GM19468 (cell line): ENCODE data around the gene FOXP1.
"Not testable (repeated sequence)": the region's sequence is repeated elsewhere in the genome, so short reads cannot be mapped to it uniquely, and the experiment has no call there.

Source experiments
- ATAC-seq: cut with Tn5 transposase; IDR thresholded peaks from one replicate; pipeline ENCODE4 v1.9.1; 2021; ENCODE audit warnings: mild to moderate bottlenecking, moderate library complexity, moderate number of reproducible peaks; ENCODE audit not compliant: unreplicated experiment; ENCODE audit errors: extremely low read depth

FOXP1 gene

GRCh38 chr3:71537211-71537611 is 46.3 kb downstream of the FOXP1 start:
- no peak for ATAC-seq

GRCh38 chr3:71536376-71536965 is 47.1 kb downstream of the FOXP1 start:
- no peak for ATAC-seq

- ATAC-seq: no peak
Observed at GRCh38 chr3:71533588-71533987, 49.9 kb downstream of the FOXP1 start.

GRCh38 chr3:71532639-71533395 is 50.7 kb downstream of the FOXP1 start:
- ATAC-seq: no peak

- ATAC-seq: no peak
Observed at GRCh38 chr3:71530903-71531530, 52.5 kb downstream of the FOXP1 start.

- no peak for ATAC-seq
Observed at GRCh38 chr3:71528816-71529215, 54.7 kb downstream of the FOXP1 start.

GRCh38 chr3:71526448-71526847 is 57.1 kb downstream of the FOXP1 start:
- ATAC-seq: not testable (repeated sequence)

GRCh38 chr3:71525391-71525790 is 58.1 kb downstream of the FOXP1 start:
- ATAC-seq: no peak

GRCh38 chr3:71524672-71525071 is 58.9 kb downstream of the FOXP1 start:
- ATAC-seq: no peak

- ATAC-seq: no peak
Observed at GRCh38 chr3:71523628-71524027, 59.9 kb downstream of the FOXP1 start.

GRCh38 chr3:71521940-71522876 is 61.3 kb downstream of the FOXP1 start:
- no peak for ATAC-seq

- ATAC-seq: no peak
Observed at GRCh38 chr3:71521021-71521352, 62.5 kb downstream of the FOXP1 start.

GRCh38 chr3:71520161-71521020 is 63.1 kb downstream of the FOXP1 start:
- no peak for ATAC-seq

GRCh38 chr3:71518089-71518488 is 65.4 kb downstream of the FOXP1 start:
- ATAC-seq: no peak

- no peak for ATAC-seq
Observed at GRCh38 chr3:71517271-71517791, 66.2 kb downstream of the FOXP1 start.

- no peak for ATAC-seq
Observed at GRCh38 chr3:71515636-71516365, 67.7 kb downstream of the FOXP1 start.

GRCh38 chr3:71514621-71515020 is 68.9 kb downstream of the FOXP1 start:
- ATAC-seq: no peak

GRCh38 chr3:71513515-71513914 is 70.0 kb downstream of the FOXP1 start:
- no peak for ATAC-seq

- no peak for ATAC-seq
Observed at GRCh38 chr3:71513081-71513480, 70.4 kb downstream of the FOXP1 start.
